ENCODE data around the gene NPDC1. TPM values are rescaled to one million over a fixed set of nuclear protein-coding genes. Genes with fewer than 3 reads are reported as not detected.

The NPDC1 gene
- total and polyA plus RNA-seq, 4 donors, result 2.7 to 14.5 (median 7.3) TPM

GRCh38 chr9:137009217-137009616 lies 36.8 kb downstream of the NPDC1 start:
- Histone ChIP-seq H3K36me3 (ENCODE audit: control insufficient read depth in 4 of 4, insufficient read depth in 3 of 4, low read depth in 1 of 4, low read length in 3 of 4) (peaks cover 0 to 23% (median 11%) of the 10 kb centered on the region in 4 donors), H3K4me3 (ENCODE audit: low read depth in 1 of 3, low read length in 3 of 3) (no peak overlapping the region), H3K27me3 (ENCODE audit: control insufficient read depth in 4 of 4, insufficient read depth in 4 of 4, low read length in 3 of 4) (no peaks in the 10 kb centered on the region), H3K4me1 (ENCODE audit: control insufficient read depth in 4 of 4, insufficient read depth in 4 of 4, low read length in 3 of 4) (no peaks in the 10 kb centered on the region), H3K27ac (ENCODE audit: low read depth in 1 of 2, low read length in 2 of 2) (no peak overlapping the region), H3K9ac (ENCODE audit: low read depth in 1 of 2, low read length in 2 of 2) (no peak overlapping the region), H3K9me3 (ENCODE audit: control insufficient read depth in 4 of 4, low read length in 3 of 4) (no peaks in the 10 kb centered on the region)
- 98% methylated on average over 18 of the region's 18 CpGs for WGBS
- TF ChIP-seq CTCF (IDR thresholded peaks at IDR 0.05; ENCODE audit: low read depth, low read length, missing input control) (no peak), ATF3 (IDR thresholded peaks at IDR 0.05) (no peak), RXRA (IDR thresholded peaks at IDR 0.05) (no peak), NR2F2 (IDR thresholded peaks at IDR 0.05) (no peak), GABPA (IDR thresholded peaks at IDR 0.05 in 1 of 2, conservative IDR thresholded peaks at IDR 0.05 in 1 of 2) (no peak), SP1 (IDR thresholded peaks at IDR 0.05) (no peak), REST (IDR thresholded peaks at IDR 0.05) (no peak), RAD21 (IDR thresholded peaks at IDR 0.05) (no peak), TAF1 (conservative IDR thresholded peaks at IDR 0.05) (no peak), MAX (IDR thresholded peaks at IDR 0.05) (no peak), JUND (IDR thresholded peaks at IDR 0.05) (no peak), HNF4A (conservative IDR thresholded peaks at IDR 0.05) (no peak), ZBTB33 (IDR thresholded peaks at IDR 0.05) (no peak), YY1 (IDR thresholded peaks at IDR 0.05) (no peak), FOXA2 (IDR thresholded peaks at IDR 0.05) (no peak), HNF4G (IDR thresholded peaks at IDR 0.05) (no peak), FOXA1 (IDR thresholded peaks at IDR 0.05) (no peak), EGR1 (IDR thresholded peaks at IDR 0.05; ENCODE audit: low read depth in 2 of 2) (no peak)
- DNase-seq (ENCODE audit: low spot score), result no peak
